Activated T-cell treated with anti-CD3 and anti-CD28 coated beads, Interleukin-2, amount 50 U/mL, for 4 hours (primary cell): Measurements from ENCODE around the gene DOP1A. TPM values are rescaled to one million over a fixed set of nuclear protein-coding genes. Genes with fewer than 3 reads are reported as not detected.

Experiments
- total RNA-seq, 3 donors: library from RNA; stranded (reverse); gene quantifications; one replicate each; pipeline ENCODE4 v1.2.1, GENCODE V29; 2021

DOP1A gene
- total RNA-seq, 3 donors from 2014 or later = 5.3 to 7.2 (median 6.9) TPM

Other genes starting within 250 kb of the DOP1A start
- 10 to 100 TPM in 2 of 3 donors, 1 to 10 TPM in 1; 9.7 to 11.6 (median 10.4) TPM for gene UBE3D, start 1.8 kb upstream of the DOP1A start, total RNA-seq
- 10 to 100 TPM; 13.6 to 14.9 (median 14.2) TPM for gene PGM3, start 125.6 kb downstream of the DOP1A start, total RNA-seq
- under 1 TPM; 0.65 to 0.92 (median 0.68) TPM for gene RWDD2A, start 125.7 kb downstream of the DOP1A start, total RNA-seq